CD4-positive, alpha-beta T cell treated with Interleukin-12 subunit alpha and Interleukin-12 subunit beta, for 1 hour (primary cell): ENCODE data around the gene SMARCA4.
"Not testable (repeated sequence)": the region's sequence is repeated elsewhere in the genome, so short reads cannot be mapped to it uniquely, and the experiment has no call there.

Source experiments
- DNase-seq: peaks from one replicate; pipeline ENCODE4 v3.0.0-alpha.2; 2020

The SMARCA4 gene

GRCh38 chr19:11041194-11041593 lies 80.4 kb downstream of the SMARCA4 start:
- no peak for DNase-seq

GRCh38 chr19:11041966-11042627 lies 81.3 kb downstream of the SMARCA4 start:
- no peak for DNase-seq

GRCh38 chr19:11044431-11044830 lies 83.6 kb downstream of the SMARCA4 start:
- no peak for DNase-seq

GRCh38 chr19:11045536-11045935 lies 84.7 kb downstream of the SMARCA4 start:
- no peak for DNase-seq

- DNase-seq: no peak
These were observed 86.0 kb downstream of the SMARCA4 start for GRCh38 chr19:11046605-11047354.

GRCh38 chr19:11047866-11048265 lies 87.0 kb downstream of the SMARCA4 start:
- no peak for DNase-seq

- no peak for DNase-seq
These were observed 89.7 kb downstream of the SMARCA4 start for GRCh38 chr19:11050323-11051114.

GRCh38 chr19:11053817-11054195 lies 93.0 kb downstream of the SMARCA4 start:
- no peak for DNase-seq

GRCh38 chr19:11054200-11054599 lies 93.4 kb downstream of the SMARCA4 start:
- DNase-seq: no peak

GRCh38 chr19:11054628-11055027 lies 93.8 kb downstream of the SMARCA4 start:
- DNase-seq: no peak

- no peak for DNase-seq
These were observed 97.6 kb downstream of the SMARCA4 start for GRCh38 chr19:11058246-11059030.

- DNase-seq: no peak
These were observed 98.9 kb downstream of the SMARCA4 start for GRCh38 chr19:11059511-11060358.

- no peak for DNase-seq
These were observed 101.1 kb downstream of the SMARCA4 start for GRCh38 chr19:11061952-11062351.

GRCh38 chr19:11063434-11063833 lies 102.6 kb downstream of the SMARCA4 start:
- DNase-seq: no peak

GRCh38 chr19:11064831-11065303 lies 104.0 kb downstream of the SMARCA4 start:
- no peak for DNase-seq

GRCh38 chr19:11066326-11066725 lies 105.5 kb downstream of the SMARCA4 start:
- DNase-seq: no peak

- no peak for DNase-seq
These were observed 106.7 kb downstream of the SMARCA4 start for GRCh38 chr19:11067356-11068113.

- no peak for DNase-seq
These were observed 108.7 kb downstream of the SMARCA4 start for GRCh38 chr19:11069561-11069960.

- no peak for DNase-seq
These were observed 109.3 kb downstream of the SMARCA4 start for GRCh38 chr19:11070123-11070522.

- DNase-seq: no peak
These were observed 112.7 kb downstream of the SMARCA4 start for GRCh38 chr19:11073568-11073967.

- not testable (repeated sequence) for DNase-seq
These were observed 116.0 kb downstream of the SMARCA4 start for GRCh38 chr19:11076792-11077191.
